ENCODE results near the gene TTLL11.

Gene TTLL11

GRCh38 chr9:121859646-121860045 is 233.5 kb downstream of the TTLL11 start:
- DNase-seq (ENCODE audit: extremely low read depth, insufficient read length): no peak
- no peak for TF ChIP-seq CTCF (IDR thresholded peaks at IDR 0.05; ENCODE audit: insufficient read depth, low read length, poor library complexity, severe bottlenecking)
- no peaks in the 10 kb centered on the region for H3K27me3 ChIP-seq (replicated peaks; ENCODE audit: control insufficient read depth, insufficient read depth, low read length)
- H3K4me3 ChIP-seq (replicated peaks; ENCODE audit: low read depth, low read length): no peak overlapping the region
- no peaks in the 10 kb centered on the region for H3K36me3 ChIP-seq (ENCODE audit: control insufficient read depth, insufficient read depth, low read length)

GRCh38 chr9:121858788-121859187 is 234.3 kb downstream of the TTLL11 start:
- Histone ChIP-seq H3K27me3 (replicated peaks; ENCODE audit: control insufficient read depth, insufficient read depth, low read length) (no peaks in the 10 kb centered on the region), H3K36me3 (ENCODE audit: control insufficient read depth, insufficient read depth, low read length) (no peaks in the 10 kb centered on the region), H3K4me3 (replicated peaks; ENCODE audit: low read depth, low read length) (no peak overlapping the region)
- no peak for TF ChIP-seq CTCF (IDR thresholded peaks at IDR 0.05; ENCODE audit: insufficient read depth, low read length, poor library complexity, severe bottlenecking)
- no peak for DNase-seq (ENCODE audit: extremely low read depth, insufficient read length)

- no peak overlapping the region for H3K4me3 ChIP-seq (replicated peaks; ENCODE audit: low read depth, low read length)
- H3K36me3 ChIP-seq (ENCODE audit: control insufficient read depth, insufficient read depth, low read length): no peaks in the 10 kb centered on the region
- TF ChIP-seq CTCF (IDR thresholded peaks at IDR 0.05; ENCODE audit: insufficient read depth, low read length, poor library complexity, severe bottlenecking): no peak
- H3K27me3 ChIP-seq (replicated peaks; ENCODE audit: control insufficient read depth, insufficient read depth, low read length): no peaks in the 10 kb centered on the region; the same call in 1 of the 2 replicates
- no peak for DNase-seq (ENCODE audit: extremely low read depth, insufficient read length)
Observed at GRCh38 chr9:121857928-121858327, 235.2 kb downstream of the TTLL11 start.

- Histone ChIP-seq H3K27me3 (replicated peaks; ENCODE audit: control insufficient read depth, insufficient read depth, low read length) (no peaks in the 10 kb centered on the region; the same call in none of the 2 replicates), H3K4me3 (replicated peaks; ENCODE audit: low read depth, low read length) (no peak overlapping the region), H3K36me3 (ENCODE audit: control insufficient read depth, insufficient read depth, low read length) (no peaks in the 10 kb centered on the region)
- DNase-seq (ENCODE audit: extremely low read depth, insufficient read length): no peak
- TF ChIP-seq CTCF (IDR thresholded peaks at IDR 0.05; ENCODE audit: insufficient read depth, low read length, poor library complexity, severe bottlenecking): no peak
Observed at GRCh38 chr9:121855476-121855875, 237.6 kb downstream of the TTLL11 start.

GRCh38 chr9:121853617-121854395 is 239.3 kb downstream of the TTLL11 start:
- Histone ChIP-seq H3K4me3 (replicated peaks; ENCODE audit: low read depth, low read length) (no peak overlapping the region), H3K36me3 (ENCODE audit: control insufficient read depth, insufficient read depth, low read length) (no peaks in the 10 kb centered on the region), H3K27me3 (replicated peaks; ENCODE audit: control insufficient read depth, insufficient read depth, low read length) (no peaks in the 10 kb centered on the region; the same call in none of the 2 replicates)
- TF ChIP-seq CTCF (IDR thresholded peaks at IDR 0.05; ENCODE audit: insufficient read depth, low read length, poor library complexity, severe bottlenecking): no peak
- no peak for DNase-seq (ENCODE audit: extremely low read depth, insufficient read length)
